ENCODE measurements around the gene PSMD5. TPM values are rescaled to one million over a fixed set of nuclear protein-coding genes. Genes with fewer than 3 reads are reported as not detected.

PSMD5 gene
- total and polyA plus RNA-seq, 9 of the 15 experiments (the other 6 are each of a cell fraction or from before 2014, with no cell fraction given), result 46.4 to 148 (median 76.3) TPM

- TF ChIP-seq ZNF511 (CRISPR knock-in tag; IDR thresholded peaks at IDR 0.05) (peak; percentile 93), MCM7 (IDR thresholded peaks at IDR 0.05) (no peak), SNAPC5 (CRISPR knock-in tag; IDR thresholded peaks at IDR 0.05) (no peak), ZNF696 (CRISPR knock-in tag; conservative IDR thresholded peaks at IDR 0.05) (no peak), STAT5B (CRISPR knock-in tag; IDR thresholded peaks at IDR 0.05) (no peak), SMARCB1 (IDR thresholded peaks at IDR 0.05; ENCODE audit: insufficient read length, low read depth) (peak; percentile 21), CREB1 (IDR thresholded peaks at IDR 0.05) (peak; percentile 99), CREB1 (CRISPR knock-in tag; IDR thresholded peaks at IDR 0.05) (peak; percentile 99), SNRNP70 (optimal IDR thresholded peaks at IDR 0.05; ENCODE audit: low read depth, low read length) (no peak), RBM22 (IDR thresholded peaks at IDR 0.05; ENCODE audit: low read depth, low read length, poor library complexity, severe bottlenecking) (peak; percentile 75), UBTF (IDR thresholded peaks at IDR 0.05; ENCODE audit: borderline replicate concordance in 1 of 2, low read depth in 2 of 2, low read length in 2 of 2) (peak; percentile 92), ZNF175 (CRISPR knock-in tag; IDR thresholded peaks at IDR 0.05; ENCODE audit: low read depth) (peak; percentile 63; the same call in 1 of the 2 replicates), ZNF311 (CRISPR knock-in tag; IDR thresholded peaks at IDR 0.05) (0 out of 2 replicates have a peak, but pooled peaks have one; percentile 8), HNRNPLL (IDR thresholded peaks at IDR 0.05; ENCODE audit: low read depth, low read length, poor library complexity, severe bottlenecking) (peak; percentile 95), ZNF780A (CRISPR knock-in tag; IDR thresholded peaks at IDR 0.05) (peak; percentile 32; the same call in 1 of the 2 replicates), SMC3 (conservative IDR thresholded peaks at IDR 0.05; ENCODE audit: insufficient read depth, low read depth, low read length) (0 out of 2 replicates have a peak, but pooled peaks have one; percentile 3), ZNF121 (CRISPR knock-in tag; conservative IDR thresholded peaks at IDR 0.05) (no peak), TBL1XR1 (IDR thresholded peaks at IDR 0.05; ENCODE audit: low read length in 2 of 2) (peak; percentile 69 to 84; a peak in 3 of 4 replicates), LEF1 (IDR thresholded peaks at IDR 0.05) (peak; percentile 65; the same call in 1 of the 2 replicates), ARNT (IDR thresholded peaks at IDR 0.05) (peak in 1 of 2 experiments; percentile 83; a peak in 2 of 4 replicates), MEF2A (IDR thresholded peaks at IDR 0.05; ENCODE audit: control insufficient read depth, low read depth, low read length) (no peak), CREM (IDR thresholded peaks at IDR 0.05; ENCODE audit: low read depth) (no peak)
Observed at GRCh38 chr9:120792898-120793765, 49.6 kb downstream of the PSMD5 start, which contains the start of gene FBXW2 (continued).
